HG03280 (cell line): ENCODE data around the gene SNAI3.
A peak's percentile ranks its signal among the peaks of the same experiment; 100 is the strongest.

Experiments
- ATAC-seq: cut with Tn5 transposase; IDR thresholded peaks from one replicate; pipeline ENCODE4 v1.9.1; 2021; ENCODE audit warnings: mild to moderate bottlenecking, moderate library complexity; ENCODE audit not compliant: unreplicated experiment

SNAI3 gene

DNA sequence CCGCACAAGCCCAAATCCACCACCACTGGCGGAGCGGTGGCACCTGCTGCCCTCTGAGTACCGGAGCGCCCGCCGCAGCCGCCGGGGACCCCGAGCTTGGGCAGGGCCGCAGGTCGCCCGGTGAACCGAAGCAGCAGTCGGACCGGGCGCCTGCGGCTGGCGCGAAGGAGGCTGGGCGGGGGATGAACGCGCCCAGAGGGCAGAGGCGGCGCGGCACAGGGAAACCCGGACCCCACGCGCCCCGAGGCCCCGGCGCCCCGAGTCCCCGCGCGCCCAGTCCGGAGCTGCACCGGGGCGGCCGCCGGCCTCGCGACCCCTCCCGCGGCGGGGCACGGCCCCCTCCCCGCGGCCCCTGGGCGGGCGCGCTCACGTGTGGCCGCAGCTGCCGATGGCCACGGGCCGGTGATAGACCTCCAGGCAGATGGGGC lies 19.5 kb upstream of the SNAI3 start:
- ATAC-seq, result peak; percentile 24

DNA sequence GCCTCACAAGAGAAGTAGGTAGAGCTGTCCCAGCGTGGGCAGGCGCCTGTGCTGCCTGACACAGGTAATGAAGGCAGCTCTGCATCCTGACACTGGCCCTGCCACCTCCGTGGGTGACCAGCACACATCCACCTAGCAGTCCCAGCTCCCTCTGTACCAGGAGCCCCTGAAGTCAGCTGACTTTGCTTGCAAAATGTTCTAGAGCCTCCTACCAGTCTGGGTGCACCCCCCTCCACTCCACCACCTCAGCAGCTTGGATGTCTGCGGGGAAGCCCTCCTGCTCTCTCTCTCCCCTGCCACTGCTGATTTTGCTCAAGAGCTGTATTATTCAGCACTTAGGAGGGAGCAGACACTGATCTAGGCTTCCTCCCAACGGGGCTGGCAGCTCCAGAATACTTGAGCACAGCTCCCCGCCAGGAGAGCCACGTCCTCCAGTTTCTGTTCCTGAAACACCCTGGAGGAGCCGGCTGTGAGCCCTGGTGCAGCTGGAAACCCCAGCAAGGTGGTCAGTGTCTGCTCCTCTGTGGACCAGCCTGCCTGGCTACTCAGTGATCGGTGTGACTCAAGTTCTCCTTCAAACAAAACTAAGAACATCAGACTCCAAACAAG lies 18.9 kb upstream of the SNAI3 start:
- ATAC-seq, result no peak

DNA sequence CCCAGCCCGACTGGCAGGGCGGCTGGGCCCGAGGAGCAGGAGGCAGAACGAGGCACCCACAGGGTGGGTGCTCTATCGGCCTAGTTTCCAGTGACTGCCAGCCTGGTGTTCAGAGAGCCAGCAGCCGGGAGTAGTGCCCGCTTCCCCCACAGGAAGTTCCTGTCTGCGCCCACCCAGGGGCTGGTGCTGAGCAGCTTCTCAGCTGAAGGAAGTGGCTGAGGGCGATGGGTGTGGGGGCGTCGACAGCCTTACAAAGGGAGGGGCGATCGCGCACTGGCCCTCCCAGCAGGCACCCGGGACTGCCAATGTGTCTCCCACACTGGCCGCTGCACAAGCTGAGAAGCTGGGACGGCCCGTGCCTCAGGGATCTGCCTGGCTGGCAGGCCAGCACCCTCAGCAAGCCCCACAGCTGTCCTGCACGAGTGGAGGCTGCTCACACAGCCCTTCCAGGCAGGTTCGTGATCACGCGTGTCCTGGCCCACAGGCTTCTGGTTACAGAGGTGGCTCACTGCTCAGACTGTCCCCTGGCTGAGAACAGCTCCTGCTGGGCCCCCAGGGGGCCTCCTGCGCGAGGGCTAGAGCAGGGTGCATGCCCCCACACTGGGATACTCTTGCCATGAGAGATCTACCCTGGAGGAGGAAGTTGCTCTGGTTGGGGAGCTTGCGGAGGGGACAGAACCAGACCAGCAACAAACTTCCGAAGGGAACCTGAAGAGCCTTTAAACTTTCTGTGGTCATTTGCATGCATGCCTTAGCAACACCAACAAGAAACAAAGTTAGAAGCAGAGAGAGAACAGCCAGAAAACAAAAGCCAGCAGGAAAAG lies 17.4 kb upstream of the SNAI3 start:
- ATAC-seq, result no peak

DNA sequence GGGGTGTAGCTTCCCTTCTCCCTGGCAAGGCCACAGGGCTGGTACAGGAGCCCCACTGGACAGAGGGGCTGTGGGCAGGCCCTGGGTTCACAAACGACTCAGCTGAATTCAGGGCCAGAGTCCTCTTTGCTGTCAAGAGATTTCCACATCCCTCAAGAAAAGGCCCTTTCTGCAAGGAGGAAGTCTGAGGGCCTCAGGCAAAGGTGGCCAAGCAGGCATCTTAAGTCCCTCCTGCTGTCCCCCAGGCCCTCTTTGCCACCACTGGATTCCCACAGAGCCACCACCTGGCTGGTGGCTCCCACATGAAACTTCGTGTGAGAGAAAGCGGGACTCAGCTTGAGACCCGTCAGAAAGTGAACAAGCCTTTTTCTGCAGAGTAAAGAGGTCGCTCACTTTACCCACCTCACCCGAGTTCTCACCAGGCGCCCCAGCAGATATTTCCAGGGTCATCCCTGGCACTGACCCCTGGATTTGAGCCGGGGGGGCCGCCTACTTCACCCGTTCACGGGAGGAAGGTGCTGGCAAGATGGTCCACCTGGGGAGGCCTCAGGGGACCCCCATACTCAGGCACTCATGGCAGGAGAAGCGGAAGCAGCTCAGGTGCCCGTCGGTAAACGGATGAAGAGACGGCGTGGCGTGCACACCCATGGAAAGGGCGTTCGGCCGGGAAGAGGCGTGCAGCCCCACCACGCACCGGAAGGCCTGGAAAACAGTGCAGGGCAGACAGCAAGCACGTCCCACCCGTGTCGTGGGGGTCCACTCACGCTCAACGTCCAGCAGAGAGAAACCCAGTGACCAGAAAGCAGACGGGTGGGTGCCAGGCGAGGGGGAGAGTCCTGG lies 16.3 kb upstream of the SNAI3 start:
- no peak for ATAC-seq

GRCh38 chr16:88701581-88702370 lies 15.5 kb upstream of the SNAI3 start:
- no peak for ATAC-seq

GRCh38 chr16:88700636-88701482 lies 14.6 kb upstream of the SNAI3 start:
- ATAC-seq, result peak; percentile 73

DNA sequence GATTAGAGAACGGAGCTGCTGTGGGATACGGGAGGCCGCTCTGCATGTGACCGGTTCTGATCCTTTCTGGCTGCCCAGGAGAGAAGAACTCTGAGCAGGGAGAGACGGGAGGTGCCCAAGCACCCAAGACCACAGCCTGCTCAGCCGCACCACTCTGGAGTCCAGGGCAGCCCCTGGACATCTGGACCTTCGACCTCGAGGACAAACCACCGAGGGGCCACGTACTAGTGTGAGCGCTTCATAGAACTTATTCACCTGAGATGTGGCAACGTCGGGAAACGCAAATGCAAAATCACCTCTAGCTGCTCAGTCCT lies 14.0 kb upstream of the SNAI3 start:
- ATAC-seq, result no peak

GRCh38 chr16:88699180-88699579 lies 12.9 kb upstream of the SNAI3 start:
- no peak for ATAC-seq

DNA sequence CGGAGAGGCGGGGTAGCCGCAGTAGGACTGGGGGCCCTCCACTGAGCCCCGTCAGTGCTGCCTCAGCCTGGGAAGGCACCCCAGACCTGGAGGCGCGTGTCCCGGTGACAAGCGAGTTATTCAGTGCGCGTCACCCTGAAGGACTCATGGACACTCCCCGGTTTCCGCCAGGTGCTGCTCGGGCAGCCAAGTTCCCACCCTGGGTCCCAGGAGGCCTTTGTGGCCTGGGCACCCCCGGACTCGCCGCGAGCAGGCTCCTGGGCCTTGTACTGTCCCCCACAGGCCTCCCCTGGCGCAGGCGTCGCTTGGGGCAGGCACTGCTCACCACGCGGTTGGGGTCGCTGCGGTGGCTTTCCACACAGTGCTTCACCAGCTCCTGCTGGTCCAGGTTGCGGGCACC lies 12.3 kb upstream of the SNAI3 start:
- ATAC-seq, result no peak

GRCh38 chr16:88697831-88698615 lies 11.7 kb upstream of the SNAI3 start:
- no peak for ATAC-seq

DNA sequence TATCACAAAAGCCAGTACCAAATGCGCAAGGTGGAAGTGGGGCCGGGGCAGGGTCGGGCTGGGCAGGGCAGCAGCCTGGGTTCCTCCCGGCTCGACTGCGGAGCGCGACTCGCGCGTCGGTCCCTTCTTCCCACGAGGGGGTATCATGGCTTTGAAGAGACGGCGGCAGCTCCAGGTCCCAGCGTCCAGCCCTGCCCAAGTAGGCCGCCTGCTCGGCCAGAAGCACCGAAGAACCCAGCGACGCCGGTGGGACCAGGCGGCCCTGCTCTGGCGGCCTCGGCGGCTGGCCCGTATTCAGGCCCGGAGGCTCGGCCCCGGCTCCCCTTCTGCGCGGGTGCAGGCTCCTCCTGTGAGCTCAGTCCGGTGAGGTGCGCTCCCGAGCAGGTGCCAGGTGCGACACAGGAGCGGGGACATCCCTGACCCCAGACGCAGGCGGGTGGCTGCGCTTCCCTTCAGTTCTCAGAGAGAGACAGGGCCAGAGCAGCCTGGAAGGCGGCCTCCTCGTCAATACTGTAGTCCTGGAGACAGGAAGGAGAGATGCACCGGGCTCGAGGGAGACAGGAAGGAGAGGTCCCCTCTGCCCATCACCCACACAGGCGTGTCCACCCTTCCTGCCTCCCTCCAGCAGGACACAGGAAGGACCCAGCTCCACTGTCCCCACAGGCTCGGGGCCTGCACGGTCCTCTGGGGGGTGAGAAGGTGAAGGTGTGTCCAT lies 11.0 kb upstream of the SNAI3 start:
- ATAC-seq, result no peak

DNA sequence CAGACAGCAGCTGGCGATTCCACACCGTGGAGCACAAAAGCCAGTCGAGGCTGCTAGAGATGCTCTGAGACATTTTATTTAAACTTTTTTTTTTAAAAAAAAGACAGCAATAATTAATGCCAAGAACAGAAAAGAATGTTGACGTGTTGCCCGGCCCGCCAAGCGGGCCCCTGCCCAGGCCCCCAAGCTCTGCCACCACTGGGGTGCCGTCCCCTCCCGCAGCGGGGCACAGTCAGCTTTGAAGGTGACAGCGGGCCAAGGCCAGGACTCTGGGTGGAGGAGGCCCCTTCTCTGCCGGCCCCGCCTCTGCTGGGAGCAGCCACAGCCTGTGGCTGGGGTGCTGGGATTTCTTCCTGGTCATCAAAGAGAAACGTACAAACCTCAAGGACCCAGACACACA lies 10.1 kb upstream of the SNAI3 start:
- ATAC-seq, result no peak

DNA sequence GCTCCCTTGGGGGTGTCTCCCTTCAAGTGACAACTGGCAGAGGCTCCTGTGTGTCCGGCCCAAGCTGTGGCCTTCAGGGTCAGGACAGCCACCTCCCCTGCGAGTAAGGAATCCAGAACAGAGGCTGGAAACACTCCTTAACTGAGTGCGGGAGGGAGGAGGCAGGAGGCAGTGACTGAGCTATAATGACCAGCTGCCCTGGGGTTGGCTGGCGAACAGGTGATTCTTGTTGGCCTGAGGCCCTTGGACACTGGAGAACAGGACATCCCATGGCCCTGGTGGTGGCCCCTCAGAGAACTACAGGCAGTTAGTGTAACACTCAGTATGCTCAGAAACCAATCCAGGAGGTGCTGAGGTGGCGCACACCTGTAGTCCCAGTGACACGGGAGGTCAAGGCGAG lies 9.4 kb upstream of the SNAI3 start:
- ATAC-seq, result no peak

- no peak for ATAC-seq
These were observed 8.9 kb upstream of the SNAI3 start for GRCh38 chr16:88695218-88695617.

DNA sequence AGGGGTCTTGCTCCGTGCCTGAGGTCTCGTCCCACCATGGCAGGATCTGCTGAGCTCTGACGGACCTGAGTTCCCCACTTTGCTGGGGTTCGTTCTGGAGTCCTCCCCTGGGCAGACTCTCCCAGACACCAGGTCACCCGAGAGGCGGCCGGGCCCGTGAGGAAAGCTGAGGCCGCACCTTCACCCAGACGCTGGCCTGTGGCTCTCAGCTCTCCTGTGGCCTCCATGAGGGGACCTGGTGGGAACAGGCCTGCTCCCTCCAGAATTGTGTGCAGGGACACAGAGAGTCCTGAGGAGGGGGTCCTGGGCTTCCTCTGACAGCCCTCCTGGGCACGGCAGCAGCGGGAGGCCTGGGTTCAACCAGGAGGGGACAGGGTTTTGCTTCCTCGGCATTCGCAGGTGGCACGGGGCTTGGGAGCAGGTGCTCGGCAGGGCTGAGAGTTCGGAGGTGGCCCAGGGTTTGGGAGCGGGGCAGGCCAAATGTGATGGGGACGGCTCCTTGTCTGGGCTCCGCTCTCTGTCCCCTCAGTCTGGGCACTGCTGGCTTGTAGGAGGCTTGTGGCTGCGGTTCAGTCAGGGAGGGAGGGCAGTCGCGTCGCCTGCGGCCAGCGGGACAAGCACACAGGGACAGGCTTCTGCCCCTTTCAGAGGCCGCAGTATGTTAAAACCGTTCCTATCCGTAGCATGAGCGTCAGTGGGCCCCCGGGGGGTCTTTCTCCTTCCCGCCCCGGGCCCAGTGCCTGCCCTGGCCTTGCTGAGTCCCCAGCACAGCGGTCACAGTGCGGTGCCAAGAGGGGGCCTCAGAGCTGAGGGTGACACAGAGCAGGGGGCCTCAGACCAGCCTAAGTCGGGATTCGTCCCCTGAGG lies 8.1 kb upstream of the SNAI3 start:
- ATAC-seq, result no peak

DNA sequence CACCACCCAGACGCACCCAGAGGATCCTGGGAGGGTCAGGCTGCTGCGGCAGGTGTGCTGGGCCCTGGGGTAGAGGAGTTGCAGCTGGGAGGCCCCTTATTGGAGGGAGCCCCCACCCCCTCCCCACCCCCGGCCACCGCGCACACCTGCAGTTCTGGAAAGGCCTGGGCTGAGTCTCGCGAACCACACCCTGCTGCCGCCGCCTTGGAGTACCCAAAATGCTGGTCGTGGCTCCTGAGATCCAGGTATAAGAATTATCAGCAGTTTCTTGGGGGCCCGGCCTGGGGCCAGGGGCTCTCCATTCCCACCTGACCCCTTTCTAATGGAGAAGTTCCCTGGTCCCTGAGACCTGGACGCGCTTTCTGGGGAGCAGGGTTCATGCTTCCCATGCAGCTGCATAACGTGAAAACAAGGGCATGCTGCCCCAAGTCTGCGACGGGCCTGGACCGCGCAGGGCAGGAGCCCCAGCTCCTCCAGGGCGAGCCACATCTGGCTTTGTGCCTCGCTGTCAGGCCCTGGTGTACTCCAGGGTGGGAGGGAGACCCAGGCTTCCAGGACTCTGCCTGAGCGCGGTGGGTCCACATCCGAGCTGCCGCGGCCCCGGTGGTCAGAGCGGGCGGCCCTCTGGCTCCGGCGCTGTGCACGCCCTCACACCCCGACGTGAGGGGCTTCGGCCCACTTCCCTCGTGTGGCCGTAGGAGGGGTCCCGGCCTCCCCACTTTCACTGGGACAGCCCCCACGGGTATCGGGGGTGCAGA lies 7.3 kb upstream of the SNAI3 start:
- no peak for ATAC-seq

DNA sequence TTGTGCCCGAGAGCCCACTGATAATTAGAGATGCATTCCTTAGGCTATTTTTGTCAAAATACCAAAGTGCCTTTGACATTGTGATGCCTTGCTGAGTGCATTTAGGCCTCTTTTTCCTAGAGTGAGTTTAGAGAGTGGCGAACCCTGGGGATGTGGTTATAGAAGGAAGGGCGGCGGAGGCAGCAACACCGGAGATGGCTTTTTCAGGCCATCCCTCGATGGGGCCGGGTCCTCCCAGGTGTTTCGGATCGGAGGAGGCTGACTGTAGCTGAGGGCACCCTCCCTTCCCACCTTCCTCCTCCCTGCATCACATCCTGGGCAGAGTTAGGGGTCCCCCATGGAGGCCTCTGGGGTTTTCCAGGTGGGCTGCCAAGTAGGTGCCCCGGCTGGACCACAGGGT lies 6.6 kb upstream of the SNAI3 start:
- no peak for ATAC-seq
